ENCODE measurements around the gene CMYA5.

The CMYA5 gene

GRCh38 chr5:79800979-79801827 lies 111.6 kb downstream of the CMYA5 start:
- DNase-seq = no peak

GRCh38 chr5:79802406-79802805 lies 112.8 kb downstream of the CMYA5 start:
- no peak for DNase-seq

DNA sequence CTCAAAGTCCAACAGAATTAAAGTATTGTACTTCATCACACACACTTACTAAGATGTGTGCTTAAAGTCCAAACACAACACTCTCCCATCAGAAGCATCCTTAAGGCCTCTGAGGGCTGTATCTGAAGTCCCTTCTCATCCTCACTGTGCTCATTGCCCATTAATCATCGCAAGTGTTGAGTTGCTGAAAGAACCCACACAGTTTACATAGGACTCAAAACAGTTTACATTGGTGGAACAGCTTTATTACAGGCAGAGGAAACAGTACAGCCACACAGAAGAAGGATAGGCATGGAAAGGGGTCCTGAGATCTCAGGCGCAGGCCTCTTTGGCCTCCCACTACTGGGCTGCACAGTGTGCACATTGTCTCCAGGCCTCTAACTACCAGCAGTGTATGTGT lies 113.4 kb downstream of the CMYA5 start:
- no peak for DNase-seq

DNA sequence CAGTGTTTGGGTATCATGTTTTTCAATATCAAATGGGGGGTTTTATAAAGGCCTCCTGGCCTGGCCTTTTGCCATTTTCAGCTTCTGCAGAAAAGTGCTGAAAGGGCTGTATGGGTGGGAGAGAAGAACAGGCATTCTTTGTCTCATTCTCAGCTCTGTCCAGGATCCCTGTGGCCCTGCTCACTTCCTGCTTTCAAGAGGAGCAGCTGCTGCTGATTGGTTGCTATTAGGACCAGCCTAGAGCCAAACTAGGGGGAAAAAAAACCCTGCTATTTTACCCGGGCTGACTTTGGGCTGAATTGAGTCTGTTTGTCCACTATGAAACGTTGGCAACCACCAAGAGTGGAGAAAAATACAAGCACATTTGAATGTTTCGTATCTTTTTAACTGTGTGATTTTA lies 117.1 kb downstream of the CMYA5 start:
- no peak for DNase-seq

- DNase-seq = no peak
Observed at GRCh38 chr5:79809743-79810142, 120.1 kb downstream of the CMYA5 start.

DNA sequence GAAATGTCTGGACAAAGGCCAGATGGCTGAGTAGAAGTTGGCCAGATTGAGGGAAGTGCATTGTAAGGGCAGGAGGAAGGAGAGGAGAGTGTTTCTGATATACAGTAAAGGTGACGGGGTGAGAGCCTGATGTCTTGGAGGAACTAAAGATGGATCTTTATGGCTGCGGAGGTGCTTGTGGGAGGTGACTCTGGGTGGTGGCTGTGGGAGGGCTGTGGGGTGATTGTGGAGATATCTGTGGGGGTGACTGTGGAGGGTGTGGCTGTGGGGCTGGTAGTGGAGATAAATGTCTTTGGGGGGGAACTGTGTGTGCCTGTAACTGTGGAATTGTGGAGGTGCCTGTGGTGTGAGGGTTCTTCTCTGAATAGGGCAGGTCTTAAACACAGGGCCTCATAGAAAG lies 121.4 kb downstream of the CMYA5 start:
- no peak for DNase-seq

GRCh38 chr5:79811904-79812303 lies 122.3 kb downstream of the CMYA5 start:
- no peak for DNase-seq

GRCh38 chr5:79814699-79815098 lies 125.1 kb downstream of the CMYA5 start:
- no peak for DNase-seq

GRCh38 chr5:79816014-79816413 lies 126.4 kb downstream of the CMYA5 start:
- no peak for DNase-seq

DNA sequence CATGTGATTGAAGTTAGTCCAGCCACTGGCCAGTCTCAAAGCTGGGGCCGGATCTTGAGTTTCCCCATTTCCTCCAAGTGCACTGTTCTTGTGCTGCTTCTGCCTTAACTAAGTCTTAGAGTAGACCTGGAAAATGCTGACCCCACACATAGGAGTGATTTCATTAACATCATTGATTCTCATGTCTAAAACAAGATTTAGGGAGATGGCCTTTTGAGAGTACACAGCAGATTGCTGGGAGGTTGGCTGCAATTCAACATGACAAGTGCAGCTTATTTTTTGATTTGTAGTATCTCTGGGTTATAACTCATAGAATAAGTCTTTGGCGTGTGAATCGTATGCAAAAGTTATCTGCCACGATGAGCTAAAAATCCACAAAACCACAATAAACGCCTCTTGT lies 131.0 kb downstream of the CMYA5 start:
- DNase-seq = no peak

DNA sequence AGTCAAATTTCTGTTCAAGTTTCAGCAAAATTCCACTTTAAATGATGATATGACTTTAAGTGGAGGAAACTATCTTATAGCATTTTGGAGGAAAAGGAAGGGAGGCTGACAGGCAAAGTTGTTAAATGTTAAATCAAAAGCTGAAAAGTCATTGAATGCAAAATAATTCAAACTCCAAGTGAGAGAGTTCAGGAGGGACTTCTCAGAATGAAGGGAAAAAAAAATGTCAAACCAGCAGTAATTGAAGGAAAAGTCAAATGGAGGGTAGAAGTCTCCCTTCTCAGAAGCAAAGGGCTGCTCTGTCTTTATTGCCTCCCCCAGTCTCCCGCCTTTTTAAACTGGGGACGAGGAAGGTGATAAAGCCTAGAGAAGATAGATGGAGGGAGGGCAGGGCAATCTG lies 134.8 kb downstream of the CMYA5 start:
- DNase-seq = no peak

DNA sequence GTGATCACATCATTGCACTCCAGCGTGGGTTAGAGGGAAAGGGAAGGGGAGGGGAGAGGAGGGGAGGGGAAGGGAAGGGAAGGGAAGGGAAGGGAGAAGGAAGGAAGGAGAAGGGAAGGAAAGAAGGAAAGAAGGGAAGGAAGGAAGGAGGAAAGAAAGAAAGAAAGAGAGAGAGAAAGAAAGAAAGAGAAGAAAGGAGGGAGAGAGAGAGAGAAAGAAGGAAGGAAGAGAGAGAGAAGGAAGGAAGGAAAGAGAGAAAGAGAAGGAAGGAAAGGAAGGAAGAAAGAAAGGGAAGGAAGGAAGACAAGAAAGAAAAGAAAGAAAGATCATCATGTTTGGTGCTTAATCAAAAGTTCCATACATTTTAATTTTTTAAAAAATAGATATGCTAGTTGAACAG lies 136.2 kb downstream of the CMYA5 start:
- DNase-seq = no peak

GRCh38 chr5:79827159-79827629 lies 137.6 kb downstream of the CMYA5 start:
- no peak for DNase-seq

DNA sequence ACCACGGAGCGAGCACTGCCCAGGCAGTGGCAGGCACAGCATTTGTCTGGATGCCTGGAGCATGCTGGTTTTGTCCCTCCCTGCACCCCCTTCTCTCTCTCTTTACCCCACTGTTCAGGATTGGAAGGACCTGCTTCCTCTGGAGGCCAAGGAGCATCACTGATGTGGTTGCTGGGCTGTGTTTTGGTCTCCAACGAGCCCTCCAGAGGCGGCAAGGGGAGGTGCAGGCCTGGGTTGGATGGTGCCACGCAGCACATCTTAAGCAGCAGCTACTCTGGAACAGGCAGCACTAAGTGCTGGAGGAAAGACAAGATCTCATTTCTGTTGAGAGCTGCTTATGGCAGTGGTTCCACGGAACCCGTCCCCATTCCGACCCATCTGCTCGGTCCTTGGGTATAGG lies 139.6 kb downstream of the CMYA5 start:
- no peak for DNase-seq

- no peak for DNase-seq
Observed at GRCh38 chr5:79831381-79832309, 142.0 kb downstream of the CMYA5 start.

DNA sequence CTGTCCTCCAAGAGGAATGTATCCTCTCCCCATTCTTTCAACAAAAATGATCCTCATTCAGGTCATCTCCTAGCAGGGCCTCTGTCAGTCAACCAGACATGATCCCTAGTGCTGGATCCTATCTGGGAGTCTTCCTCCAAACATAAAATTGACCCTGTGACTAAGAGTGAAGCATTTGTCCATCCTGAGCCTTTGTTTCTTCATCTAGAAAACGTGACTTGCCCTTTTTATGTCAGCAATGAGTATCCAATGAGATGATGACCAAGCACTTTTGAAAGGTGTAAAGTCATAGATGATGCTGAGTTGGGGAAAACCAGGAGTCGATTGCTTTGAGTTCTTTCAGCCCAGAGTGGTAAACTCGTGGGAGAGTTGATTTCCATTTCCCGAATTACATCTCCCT lies 143.3 kb downstream of the CMYA5 start:
- no peak for DNase-seq

GRCh38 chr5:79834098-79834753 lies 144.6 kb downstream of the CMYA5 start:
- no peak for DNase-seq

GRCh38 chr5:79834754-79835714 lies 145.4 kb downstream of the CMYA5 start:
- DNase-seq = no peak

- DNase-seq = no peak
Observed at GRCh38 chr5:79837761-79838551, 148.3 kb downstream of the CMYA5 start.

- no peak for DNase-seq
Observed at GRCh38 chr5:79840084-79840990, 150.7 kb downstream of the CMYA5 start.

Data from right forelimb (tissue), 1 donor.